Esophagus muscularis mucosa (tissue), 4 donors: ENCODE results near the gene C15orf39. TPM values are rescaled to one million over a fixed set of nuclear protein-coding genes. Genes with fewer than 3 reads are reported as not detected.

ENCODE experiments used
- DNase-seq: peaks from one replicate; pipeline ENCODE4 v3.0.0-alpha.2; 2017; ENCODE audit errors: extremely low spot score
- H3K27ac ChIP-seq, 4 donors: fragments of 200-600 bp; sonication (generic); replicated peaks in 1 of 4; 1 replicate in 3 of 4; 2 replicates in 1 of 4; pipeline ENCODE4 v1.5.1; 2016 to 2019; ENCODE audit warnings: mild to moderate bottlenecking in 1 of 4
- H3K27me3 ChIP-seq, 4 donors: fragments of 200-600 bp; sonication (generic); one replicate each; pipeline versions ENCODE4 v1.5.1 to v1.6.0; 2016 to 2019
- H3K36me3 ChIP-seq, 4 donors: fragments of 200-600 bp; sonication (generic); one replicate each; pipeline ENCODE4 v1.5.1; 2016 to 2019
- H3K4me1 ChIP-seq, 4 donors: fragments of 200-600 bp; sonication (generic); one replicate each; pipeline ENCODE4 v1.5.1; 2016 to 2019
- H3K4me3 ChIP-seq, 4 donors: fragments of 200-600 bp; sonication (generic); 1 replicate in 2 of 4; 2 replicates in 2 of 4; pipeline ENCODE4 v1.5.1; 2016 to 2019; ENCODE audit warnings: mild to moderate bottlenecking in 4 of 4, moderate library complexity in 1 of 4
- H3K9me3 ChIP-seq, 4 donors: fragments of 200-600 bp; sonication (generic); 1 replicate in 3 of 4; 2 replicates in 1 of 4; pipeline ENCODE4 v1.5.1; 2016 to 2019
- CTCF ChIP-seq, 3 experiments: fragments of 200-600 bp in 2 of 3; fragments of 450-650 bp in 1 of 3; sonication (generic) in 2 of 3; IDR thresholded peaks; one replicate each; pipeline ENCODE4 v1.5.1; 2017 to 2019; ENCODE audit warnings: antibody characterized with exemption in 3 of 3, mild to moderate bottlenecking in 2 of 3, moderate library complexity in 1 of 3
- EP300 ChIP-seq: sonication (generic); formaldehyde crosslinking; IDR thresholded peaks from one replicate; pipeline ENCODE4 v1.6.1; 2017; ENCODE audit warnings: antibody characterized with exemption
- POLR2A ChIP-seq: fragments of 450-650 bp; IDR thresholded peaks from one replicate; pipeline ENCODE4 v1.6.1; 2017; ENCODE audit warnings: antibody characterized with exemption, moderate library complexity, mild to moderate bottlenecking, low read depth
- POLR2AphosphoS5 ChIP-seq, 2 donors: sonication (generic); formaldehyde crosslinking; IDR thresholded peaks; one replicate each; pipeline ENCODE4 v1.6.1; 2017; ENCODE audit warnings: antibody characterized with exemption in 2 of 2
- WGBS: methylation state at CpG from one replicate; pipeline ENCODE4 v1.1.5; 2018; 5-methylcytosine and 5-hydroxymethylcytosine counted together
- intact Hi-C: fragments of 100-400 bp; cut with DNase I; formaldehyde crosslinking; loops from one replicate; pipeline ENCODE4 v1.15.1; 2023
- total RNA-seq, 4 donors: library from RNA; depleted of rRNA; stranded (reverse); fragments of >200 nt; gene quantifications; one replicate each; pipeline versions ENCODE4 v1.1.0 to v1.2.1, GENCODE V29; 2016

Gene C15orf39
- total RNA-seq, 4 donors from 2014 or later, result 7.5 to 17.7 (median 13.4) TPM

- Histone ChIP-seq H3K36me3 (no peaks in the 10 kb centered on the region), H3K4me3 (no peak overlapping the region), H3K27me3 (no peaks in the 10 kb centered on the region), H3K27ac (no peak overlapping the region), H3K4me1 (peaks cover 4 to 7% (median 6%) of the 10 kb centered on the region in 4 donors), H3K9me3 (peaks cover 0 to 8% (median 0%) of the 10 kb centered on the region in 4 donors)
- TF ChIP-seq CTCF (IDR thresholded peaks at IDR 0.05), result no peak
- no peak for TF ChIP-seq EP300
- no peak for TF ChIP-seq POLR2AphosphoS5 (IDR thresholded peaks at IDR 0.05)
- TF ChIP-seq POLR2A, result no peak
- no peak for DNase-seq
- intact Hi-C loops, result no loop called here
- WGBS, result 90% methylated on average over 6 of the region's 6 CpGs
These were observed 30.9 kb upstream of the C15orf39 start for GRCh38 chr15:75170711-75171341.

GRCh38 chr15:75171408-75171807, 30.3 kb upstream of the C15orf39 start:
- no peak for DNase-seq
- H3K4me1 ChIP-seq, result peaks cover 8 to 13% (median 11%) of the 10 kb centered on the region in 4 donors
- no peak for TF ChIP-seq CTCF (IDR thresholded peaks at IDR 0.05)
- no peak for TF ChIP-seq EP300
- TF ChIP-seq POLR2A, result no peak
- no peak for TF ChIP-seq POLR2AphosphoS5 (IDR thresholded peaks at IDR 0.05)
- H3K4me3 ChIP-seq, result no peak overlapping the region
- peaks cover 0 to 8% (median 0%) of the 10 kb centered on the region in 4 donors for H3K9me3 ChIP-seq
- H3K27ac ChIP-seq, result no peak overlapping the region
- no peaks in the 10 kb centered on the region for H3K27me3 ChIP-seq
- WGBS, result 74% methylated on average over 5 of the region's 5 CpGs
- no peaks in the 10 kb centered on the region for H3K36me3 ChIP-seq
- intact Hi-C loops, result no loop called here

- Histone ChIP-seq H3K9me3 (peaks cover 0 to 8% (median 0%) of the 10 kb centered on the region in 4 donors), H3K36me3 (no peaks in the 10 kb centered on the region), H3K27me3 (no peaks in the 10 kb centered on the region), H3K27ac (no peak overlapping the region), H3K4me3 (no peak overlapping the region), H3K4me1 (peaks cover 11 to 20% (median 18%) of the 10 kb centered on the region in 4 donors)
- WGBS, result 83% methylated on average over 6 of the region's 6 CpGs
- TF ChIP-seq CTCF (IDR thresholded peaks at IDR 0.05) (no peak), POLR2A (no peak), EP300 (no peak), POLR2AphosphoS5 (IDR thresholded peaks at IDR 0.05) (no peak)
- DNase-seq, result no peak
- intact Hi-C loops, result no loop called here
These were observed 29.3 kb upstream of the C15orf39 start for GRCh38 chr15:75172284-75172820.

GRCh38 chr15:75174102-75174501, 27.6 kb upstream of the C15orf39 start:
- Histone ChIP-seq H3K9me3 (peaks cover 0 to 4% (median 0%) of the 10 kb centered on the region in 4 donors), H3K4me3 (no peak overlapping the region), H3K27me3 (peaks cover 0 to 14% (median 0%) of the 10 kb centered on the region in 4 donors), H3K4me1 (peaks cover 27 to 37% (median 35%) of the 10 kb centered on the region in 4 donors), H3K36me3 (no peaks in the 10 kb centered on the region), H3K27ac (no peak overlapping the region)
- 97% methylated on average over 5 of the region's 5 CpGs for WGBS
- no peak for TF ChIP-seq POLR2AphosphoS5 (IDR thresholded peaks at IDR 0.05)
- TF ChIP-seq EP300, result no peak
- no peak for TF ChIP-seq CTCF (IDR thresholded peaks at IDR 0.05)
- TF ChIP-seq POLR2A, result no peak
- DNase-seq, result no peak
- intact Hi-C loops, result no loop called here
